K562 (cell line): ENCODE measurements around the gene SND1.

Experiments used
- EHMT2 ChIP-seq: fragments of 450-650 bp; IDR thresholded peaks from 2 replicates; pipeline ENCODE4 v1.6.1; 2018; ENCODE audit warnings: antibody characterized with exemption
- POLR2A ChIP-seq: fragments of 450-650 bp; conservative IDR thresholded peaks from 2 replicates; pipeline ENCODE4 v1.6.1; 2016
- RFX1 ChIP-seq: fragments of 450-650 bp; IDR thresholded peaks from 2 replicates; pipeline ENCODE4 v1.6.1; 2016; ENCODE audit warnings: mild to moderate bottlenecking, moderate library complexity

DNA sequence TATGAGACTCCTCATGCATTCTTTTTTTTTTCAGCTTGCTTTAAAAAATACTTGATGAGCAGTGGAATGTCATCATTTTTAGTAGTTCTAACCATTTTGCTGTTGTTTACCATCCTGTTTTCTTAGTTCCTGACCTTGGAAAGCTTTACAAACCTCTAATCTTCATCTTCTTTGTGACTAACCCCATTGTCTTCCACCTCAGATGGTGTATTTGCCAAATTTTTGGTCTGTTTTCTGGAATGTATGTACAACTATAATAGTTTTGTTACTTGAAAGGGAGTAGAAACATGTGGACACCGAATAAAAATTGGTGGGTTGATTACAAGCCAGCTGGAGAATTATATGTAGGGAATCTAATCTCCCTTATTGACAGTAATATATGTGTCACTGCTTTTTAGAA lies 172.7 kb downstream of the SND1 start:
- TF ChIP-seq POLR2A (no peak), EHMT2 (no peak), RFX1 (no peak)
